Hematopoietic multipotent progenitor cell treated with erythropoietin and hydrocortisone succinate and interleukin-3 and kit ligand, for 4 days (in vitro differentiated cells): Measurements from ENCODE around the gene UNC45A.

Experiments
- DNase-seq: peaks from one replicate; pipeline ENCODE4 v3.0.0-alpha.2; 2015

Gene UNC45A, protein sequence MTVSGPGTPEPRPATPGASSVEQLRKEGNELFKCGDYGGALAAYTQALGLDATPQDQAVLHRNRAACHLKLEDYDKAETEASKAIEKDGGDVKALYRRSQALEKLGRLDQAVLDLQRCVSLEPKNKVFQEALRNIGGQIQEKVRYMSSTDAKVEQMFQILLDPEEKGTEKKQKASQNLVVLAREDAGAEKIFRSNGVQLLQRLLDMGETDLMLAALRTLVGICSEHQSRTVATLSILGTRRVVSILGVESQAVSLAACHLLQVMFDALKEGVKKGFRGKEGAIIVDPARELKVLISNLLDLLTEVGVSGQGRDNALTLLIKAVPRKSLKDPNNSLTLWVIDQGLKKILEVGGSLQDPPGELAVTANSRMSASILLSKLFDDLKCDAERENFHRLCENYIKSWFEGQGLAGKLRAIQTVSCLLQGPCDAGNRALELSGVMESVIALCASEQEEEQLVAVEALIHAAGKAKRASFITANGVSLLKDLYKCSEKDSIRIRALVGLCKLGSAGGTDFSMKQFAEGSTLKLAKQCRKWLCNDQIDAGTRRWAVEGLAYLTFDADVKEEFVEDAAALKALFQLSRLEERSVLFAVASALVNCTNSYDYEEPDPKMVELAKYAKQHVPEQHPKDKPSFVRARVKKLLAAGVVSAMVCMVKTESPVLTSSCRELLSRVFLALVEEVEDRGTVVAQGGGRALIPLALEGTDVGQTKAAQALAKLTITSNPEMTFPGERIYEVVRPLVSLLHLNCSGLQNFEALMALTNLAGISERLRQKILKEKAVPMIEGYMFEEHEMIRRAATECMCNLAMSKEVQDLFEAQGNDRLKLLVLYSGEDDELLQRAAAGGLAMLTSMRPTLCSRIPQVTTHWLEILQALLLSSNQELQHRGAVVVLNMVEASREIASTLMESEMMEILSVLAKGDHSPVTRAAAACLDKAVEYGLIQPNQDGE

DNA sequence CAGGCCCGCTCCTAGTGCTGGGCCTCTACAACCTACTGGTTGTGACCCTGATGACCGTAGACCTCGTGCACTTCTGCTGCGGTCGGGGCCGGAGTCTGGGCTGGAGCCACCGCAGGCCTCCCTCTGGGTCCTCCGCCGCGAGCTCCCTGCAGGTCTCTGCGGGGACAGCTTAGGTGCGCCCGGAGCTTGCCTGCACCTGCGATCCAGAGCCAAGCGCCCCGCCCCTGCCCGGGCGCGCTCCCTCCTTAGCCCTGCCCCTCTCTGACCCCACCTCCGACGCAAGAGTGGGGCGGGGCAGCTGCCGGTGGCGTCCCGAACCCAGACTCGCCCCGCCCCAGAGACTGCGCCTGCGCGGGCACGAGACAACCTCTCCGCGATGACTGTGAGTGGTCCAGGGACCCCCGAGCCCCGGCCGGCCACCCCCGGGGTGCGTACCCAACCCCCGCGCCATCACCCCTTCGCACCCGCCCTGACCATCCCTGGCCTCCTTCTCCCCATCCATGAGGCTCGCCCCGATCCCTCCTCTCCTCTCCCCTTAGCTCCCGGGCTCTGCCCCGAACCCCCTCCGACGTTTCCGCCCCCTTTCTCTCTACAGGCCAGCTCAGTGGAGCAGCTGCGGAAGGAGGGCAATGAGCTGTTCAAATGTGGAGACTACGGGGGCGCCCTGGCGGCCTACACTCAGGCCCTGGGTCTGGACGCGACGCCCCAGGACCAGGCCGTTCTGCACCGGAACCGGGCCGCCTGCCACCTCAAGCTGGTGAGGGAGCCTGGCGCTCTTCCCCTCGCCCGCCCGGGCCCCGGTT is at the start of gene UNC45A:
UNC45A (plus strand) TSS at position 337 of the 803 bp plus-strand sequence; CDS start at position 377, 40 bp downstream.
- peak; percentile 96 for DNase-seq

DNA sequence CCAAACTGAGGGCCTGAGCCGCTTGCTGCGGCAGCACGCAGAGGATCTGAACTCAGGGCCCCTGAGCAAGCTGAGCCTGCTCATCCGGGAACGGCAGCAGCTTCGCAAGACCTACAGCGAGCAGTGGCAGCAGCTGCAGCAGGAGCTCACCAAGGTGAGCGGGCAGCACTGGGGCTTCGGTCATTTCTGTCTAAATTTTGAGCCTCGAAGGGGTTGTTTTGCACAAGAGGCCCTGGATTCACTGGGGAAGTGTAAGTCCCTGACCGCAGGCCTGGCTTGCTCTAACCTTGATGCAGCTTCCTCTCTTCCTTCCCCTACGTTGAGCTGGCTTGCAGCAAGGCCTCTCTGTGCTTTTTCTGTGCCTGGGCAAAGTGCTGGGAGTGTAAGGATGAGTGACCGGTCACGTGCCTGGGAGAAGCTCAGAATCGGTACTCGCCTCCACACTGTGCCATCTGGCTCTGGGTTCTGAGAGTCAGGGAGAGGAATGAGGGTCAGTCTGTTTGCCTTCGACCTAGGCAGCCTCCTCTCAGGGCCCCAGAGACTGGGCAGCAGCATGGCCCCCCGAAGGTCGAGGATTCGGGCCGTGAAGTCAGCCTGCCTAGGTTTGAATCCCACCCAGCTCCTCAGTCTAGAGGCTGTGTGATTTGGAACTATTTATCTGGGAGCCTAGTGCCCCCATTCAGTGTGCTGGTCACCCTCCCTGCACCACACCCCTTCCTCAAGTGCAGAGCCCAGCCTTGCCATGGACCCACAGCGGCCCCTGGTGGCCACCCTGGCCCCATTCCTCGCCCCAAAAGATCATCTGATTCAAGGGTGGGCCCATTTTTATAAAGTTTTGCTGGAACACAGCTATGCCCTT is 49.4 kb upstream of the UNC45A start:
- peak; percentile 93 for DNase-seq

DNA sequence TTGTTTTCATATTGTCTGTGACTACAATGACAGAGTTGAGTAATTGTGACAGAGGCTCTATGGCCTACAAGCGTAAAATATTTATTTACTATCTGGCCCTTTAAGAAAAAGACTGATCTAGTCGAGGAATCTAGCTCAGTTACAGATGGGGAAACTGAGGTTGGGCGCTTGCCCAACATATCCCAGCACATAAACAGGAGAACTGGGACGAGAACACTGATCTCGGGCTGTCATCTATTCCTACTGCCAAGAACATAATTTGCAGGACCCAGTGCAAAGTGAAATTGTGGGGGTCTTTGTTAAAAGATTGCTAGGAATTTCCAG is 48.8 kb upstream of the UNC45A start:
- no peak for DNase-seq

DNA sequence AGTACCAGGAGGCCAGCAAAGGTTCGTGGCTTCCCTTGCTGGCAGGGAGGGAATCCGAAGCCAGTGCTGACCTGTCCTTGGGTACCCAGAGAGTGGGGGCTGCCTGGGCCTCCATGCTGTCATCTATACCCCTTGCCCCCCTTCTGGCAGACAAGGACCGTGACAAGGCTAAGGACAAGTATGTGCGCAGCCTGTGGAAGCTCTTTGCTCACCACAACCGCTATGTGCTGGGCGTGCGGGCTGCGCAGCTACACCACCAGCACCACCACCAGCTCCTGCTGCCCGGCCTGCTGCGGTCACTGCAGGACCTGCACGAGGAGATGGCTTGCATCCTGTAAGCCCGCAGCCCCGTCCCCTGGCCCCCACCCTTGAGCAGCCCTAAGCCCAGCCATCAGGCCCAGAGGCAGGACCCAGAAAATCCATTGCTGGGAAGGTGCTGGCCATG is 48.0 kb upstream of the UNC45A start:
- no peak for DNase-seq

- DNase-seq = no peak
These were observed 45.8 kb upstream of the UNC45A start for GRCh38 chr15:90889313-90889730.

DNA sequence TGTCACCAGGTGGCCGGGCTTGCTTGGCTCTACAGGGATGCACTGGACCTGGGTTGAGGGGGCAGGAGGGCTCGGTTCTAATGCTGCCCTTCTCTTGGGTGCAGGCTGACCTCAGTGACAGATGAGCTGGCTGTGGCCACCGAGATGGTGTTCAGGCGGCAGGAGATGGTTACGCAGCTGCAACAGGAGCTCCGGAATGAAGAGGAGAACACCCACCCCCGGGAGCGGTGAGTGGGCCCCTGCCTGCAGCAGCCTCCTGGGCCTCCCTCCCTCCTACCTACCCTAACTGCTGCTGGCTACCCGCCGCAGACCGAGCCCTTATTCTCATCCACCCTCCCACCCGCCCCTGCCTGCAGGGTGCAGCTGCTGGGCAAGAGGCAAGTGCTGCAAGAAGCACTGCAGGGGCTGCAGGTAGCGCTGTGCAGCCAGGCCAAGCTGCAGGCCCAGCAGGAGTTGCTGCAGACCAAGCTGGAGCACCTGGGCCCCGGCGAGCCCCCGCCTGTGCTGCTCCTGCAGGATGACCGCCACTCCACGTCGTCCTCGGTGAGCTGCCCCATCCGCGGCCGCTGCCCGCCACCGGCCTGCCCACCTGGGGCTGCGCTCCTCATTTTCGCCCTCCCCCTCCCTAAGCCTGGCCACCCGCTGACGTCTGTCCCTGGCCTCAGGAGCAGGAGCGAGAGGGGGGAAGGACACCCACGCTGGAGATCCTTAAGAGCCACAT is 45.2 kb upstream of the UNC45A start:
- DNase-seq = no peak

DNA sequence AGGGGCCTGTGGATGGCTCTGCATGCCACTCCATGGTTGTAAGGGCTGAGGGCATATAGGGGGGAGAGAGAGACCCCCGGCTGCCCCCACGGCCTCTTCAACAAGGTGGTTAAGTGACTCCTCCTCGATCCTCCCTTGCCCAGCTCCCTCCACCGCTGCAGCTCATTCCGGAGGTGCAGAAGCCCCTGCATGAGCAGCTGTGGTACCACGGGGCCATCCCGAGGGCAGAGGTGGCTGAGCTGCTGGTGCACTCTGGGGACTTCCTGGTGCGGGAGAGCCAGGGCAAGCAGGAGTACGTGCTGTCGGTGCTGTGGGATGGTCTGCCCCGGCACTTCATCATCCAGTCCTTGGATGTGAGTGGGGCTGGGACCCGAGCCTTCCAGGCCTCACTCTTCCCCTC is 44.2 kb upstream of the UNC45A start:
- no peak for DNase-seq

- DNase-seq = no peak
These were observed 43.6 kb upstream of the UNC45A start for GRCh38 chr15:90891346-90891949.

- DNase-seq = no peak
These were observed 43.1 kb upstream of the UNC45A start for GRCh38 chr15:90892023-90892422.

DNA sequence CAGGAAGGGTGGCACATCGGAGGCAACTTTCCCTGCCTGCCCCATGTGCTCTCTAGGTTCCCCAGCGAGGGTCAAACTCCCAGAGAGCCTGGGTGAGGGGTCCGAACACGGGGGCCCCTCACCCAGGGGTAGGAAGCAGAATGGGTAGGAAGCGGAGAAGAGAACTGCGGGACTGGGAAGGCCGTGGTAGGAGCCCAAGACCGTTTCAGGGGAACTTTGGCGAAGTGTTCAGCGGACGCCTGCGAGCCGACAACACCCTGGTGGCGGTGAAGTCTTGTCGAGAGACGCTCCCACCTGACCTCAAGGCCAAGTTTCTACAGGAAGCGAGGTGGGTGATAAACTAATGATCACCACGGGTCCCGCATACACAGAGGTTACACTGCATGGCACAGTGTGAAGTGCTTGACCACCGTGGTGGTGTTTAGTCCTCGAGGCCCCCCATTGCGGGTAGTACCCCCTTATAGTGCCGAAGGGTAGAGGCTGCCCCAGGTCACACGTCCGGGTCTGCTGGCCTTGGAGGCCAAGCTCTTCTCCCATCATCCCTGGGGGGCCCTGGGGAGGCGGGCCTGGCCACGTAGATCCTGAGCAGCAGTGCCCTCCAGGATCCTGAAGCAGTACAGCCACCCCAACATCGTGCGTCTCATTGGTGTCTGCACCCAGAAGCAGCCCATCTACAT is 42.4 kb upstream of the UNC45A start:
- no peak for DNase-seq

DNA sequence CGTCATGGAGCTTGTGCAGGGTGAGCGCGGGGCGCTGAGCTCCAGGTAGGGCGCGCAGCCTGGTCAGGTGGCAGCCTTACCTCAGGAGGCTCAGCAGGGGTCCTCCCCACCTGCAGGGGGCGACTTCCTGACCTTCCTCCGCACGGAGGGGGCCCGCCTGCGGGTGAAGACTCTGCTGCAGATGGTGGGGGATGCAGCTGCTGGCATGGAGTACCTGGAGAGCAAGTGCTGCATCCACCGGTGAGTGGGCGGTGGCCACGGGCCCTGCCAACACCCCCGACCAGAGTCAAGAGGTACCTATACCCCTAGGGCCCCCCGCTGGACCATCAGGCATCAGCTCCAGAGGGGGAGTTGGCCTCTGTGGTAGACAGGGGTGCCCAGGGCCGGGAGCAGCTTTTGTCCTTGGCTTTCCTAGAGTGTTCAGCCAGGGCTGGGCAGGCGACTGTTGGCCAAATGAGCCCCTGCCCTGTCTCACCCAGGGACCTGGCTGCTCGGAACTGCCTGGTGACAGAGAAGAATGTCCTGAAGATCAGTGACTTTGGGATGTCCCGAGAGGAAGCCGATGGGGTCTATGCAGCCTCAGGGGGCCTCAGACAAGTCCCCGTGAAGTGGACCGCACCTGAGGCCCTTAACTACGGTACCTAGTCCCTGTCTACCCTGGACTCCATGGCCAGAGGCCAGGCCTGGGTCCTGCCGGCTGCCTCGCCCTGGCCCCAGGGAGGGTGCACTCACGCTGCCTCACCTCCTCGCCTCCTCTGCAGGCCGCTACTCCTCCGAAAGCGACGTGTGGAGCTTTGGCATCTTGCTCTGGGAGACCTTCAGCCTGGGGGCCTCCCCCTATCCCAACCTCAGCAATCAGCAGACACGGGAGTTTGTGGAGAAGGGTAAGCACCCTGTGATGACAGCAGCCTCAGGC is 41.7 kb upstream of the UNC45A start:
- peak; percentile 27 for DNase-seq

GRCh38 chr15:90895571-90896117 is 39.4 kb upstream of the UNC45A start:
- DNase-seq = peak; percentile 76

- peak; percentile 38 for DNase-seq
These were observed 37.9 kb upstream of the UNC45A start for GRCh38 chr15:90897131-90897655.

- peak; percentile 99 for DNase-seq
These were observed 33.7 kb upstream of the UNC45A start for GRCh38 chr15:90901175-90902039.

DNA sequence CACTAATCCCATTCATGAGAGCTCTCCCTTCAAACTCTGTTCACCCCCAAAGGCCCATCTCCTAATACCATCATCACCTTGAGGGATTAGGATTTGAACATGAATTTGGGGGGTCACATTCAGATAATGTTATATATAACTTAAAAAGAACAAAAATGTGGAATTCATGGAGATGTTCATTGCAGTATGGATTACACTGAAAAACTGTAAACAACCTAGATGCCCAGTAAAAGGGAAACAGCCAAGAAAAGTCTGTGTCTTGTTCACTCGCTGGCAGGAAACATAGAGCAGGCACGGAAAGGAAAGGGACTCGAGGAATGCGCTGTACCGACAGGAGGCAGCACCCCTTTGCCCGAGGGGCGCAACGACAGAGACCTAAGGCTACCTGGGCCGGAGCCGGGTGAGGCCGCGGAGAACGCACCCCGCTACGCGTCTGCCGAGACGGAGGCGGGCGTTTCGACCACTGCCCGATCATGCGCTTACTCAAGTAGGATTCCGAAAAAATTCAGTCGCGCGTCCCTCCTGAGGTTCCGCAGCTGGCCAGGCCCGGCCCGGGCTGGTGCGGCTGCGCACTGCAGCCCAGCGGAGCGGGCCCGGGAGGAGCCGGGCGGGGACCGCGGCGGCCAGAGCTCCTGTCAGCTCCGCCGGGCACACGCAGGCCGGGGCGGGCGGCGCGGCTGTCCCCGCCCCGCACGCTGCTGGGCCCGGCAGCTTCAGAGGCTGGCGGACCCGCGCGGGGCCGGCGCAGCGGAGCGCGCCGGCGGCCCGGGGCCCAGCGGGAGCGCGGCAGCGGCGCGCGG is 32.8 kb upstream of the UNC45A start:
- DNase-seq = peak; percentile 86
